ENCODE data around the gene MMP15. TPM values are rescaled to one million over a fixed set of nuclear protein-coding genes. Genes with fewer than 3 reads are reported as not detected.

The MMP15 gene
- total and polyA plus RNA-seq, 9 donors = 0.86 to 6.7 (median 2.6) TPM

GRCh38 chr16:58046054-58046881 is 20.7 kb downstream of the MMP15 start:
- intact Hi-C loops (cut with DNase I) = no loop called here
- DNase-seq = no peak
- TF ChIP-seq POLR2A (IDR thresholded peaks at IDR 0.05) (no peak), CTCF (IDR thresholded peaks at IDR 0.05) (no peak), EP300 (IDR thresholded peaks at IDR 0.05) (no peak)
- H3K4me1 ChIP-seq (ENCODE audit: insufficient read depth) = no peaks in the 10 kb centered on the region
- no peaks in the 10 kb centered on the region for H3K9me3 ChIP-seq
- no peak overlapping the region for H3K4me3 ChIP-seq
- no peaks in the 10 kb centered on the region for H3K27me3 ChIP-seq
- WGBS, 3 donors = 84 to 88% (median 86%) methylated on average over 15 to 16 of the region's 16 CpGs
- no peak overlapping the region for H3K27ac ChIP-seq
- H3K36me3 ChIP-seq = no peaks in the 10 kb centered on the region

GRCh38 chr16:58046936-58047335 is 21.4 kb downstream of the MMP15 start:
- no peaks in the 10 kb centered on the region for H3K9me3 ChIP-seq
- TF ChIP-seq CTCF (IDR thresholded peaks at IDR 0.05) (no peak), EP300 (IDR thresholded peaks at IDR 0.05) (no peak)
- WGBS, 3 donors = 74 to 76% (median 75%) methylated on average over 6 of the region's 6 CpGs
- no peak for DNase-seq
- no peak overlapping the region for H3K4me3 ChIP-seq
- H3K27ac ChIP-seq = no peak overlapping the region
- no peaks in the 10 kb centered on the region for H3K36me3 ChIP-seq
- intact Hi-C loops (cut with DNase I) = no loop called here
- no peaks in the 10 kb centered on the region for H3K27me3 ChIP-seq
- no peaks in the 10 kb centered on the region for H3K4me1 ChIP-seq (ENCODE audit: insufficient read depth)

DNA sequence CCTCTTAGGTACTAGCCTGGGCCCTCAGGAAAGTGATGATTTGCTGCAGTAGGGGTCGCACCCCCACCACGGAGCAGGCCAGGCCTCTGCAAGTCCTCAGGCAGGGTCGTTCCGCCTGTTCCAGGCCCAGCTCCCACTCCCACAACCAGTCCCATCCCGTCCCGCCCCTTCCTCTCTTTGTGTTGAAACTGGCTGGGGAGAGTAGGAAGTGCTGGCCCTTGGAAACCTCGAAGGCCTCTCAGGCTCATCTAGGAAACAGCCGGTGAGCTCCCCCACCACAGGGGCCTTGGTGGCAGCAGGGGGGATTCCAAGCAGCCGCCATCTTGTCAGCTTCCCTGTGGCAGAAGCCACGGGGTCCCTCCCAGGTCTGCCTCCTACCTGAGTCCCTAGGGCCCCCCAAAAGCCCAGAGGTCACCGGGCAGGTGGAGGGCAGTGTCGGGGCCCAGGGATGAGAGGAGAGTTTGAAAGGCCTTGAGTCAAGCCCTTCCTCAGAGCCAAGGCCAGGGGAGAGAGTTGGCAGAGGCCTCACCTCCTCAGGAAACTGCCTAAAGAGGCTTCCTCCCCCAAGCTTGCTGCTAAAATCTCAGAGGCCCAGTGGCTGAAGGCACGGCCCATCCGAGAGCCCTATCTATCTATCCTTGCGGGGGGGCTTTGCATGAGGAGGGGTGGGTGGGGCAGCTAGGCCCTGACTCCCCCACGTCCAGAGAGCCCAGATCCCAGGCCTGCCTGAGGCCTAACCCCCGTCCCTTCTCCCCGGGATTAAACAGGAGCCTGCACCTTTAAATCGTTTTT is 22.2 kb downstream of the MMP15 start:
- Histone ChIP-seq H3K9me3 (no peaks in the 10 kb centered on the region), H3K4me3 (no peak overlapping the region), H3K27me3 (no peaks in the 10 kb centered on the region), H3K36me3 (no peaks in the 10 kb centered on the region), H3K4me1 (ENCODE audit: insufficient read depth) (no peaks in the 10 kb centered on the region), H3K27ac (no peak overlapping the region)
- TF ChIP-seq EP300 (IDR thresholded peaks at IDR 0.05) = no peak
- WGBS, 3 donors = 42 to 54% (median 43%) methylated on average over 14 to 19 of the region's 19 CpGs
- intact Hi-C loops (cut with DNase I) = no loop called here
- no peak for DNase-seq

GRCh38 chr16:58048494-58049231 is 23.1 kb downstream of the MMP15 start:
- TF ChIP-seq EP300 (IDR thresholded peaks at IDR 0.05) (no peak), CTCF (IDR thresholded peaks at IDR 0.05) (no peak), POLR2A (IDR thresholded peaks at IDR 0.05) (no peak)
- H3K36me3 ChIP-seq = no peaks in the 10 kb centered on the region
- H3K4me1 ChIP-seq (ENCODE audit: insufficient read depth) = no peaks in the 10 kb centered on the region
- H3K27me3 ChIP-seq = no peaks in the 10 kb centered on the region
- H3K4me3 ChIP-seq = no peak overlapping the region
- no peaks in the 10 kb centered on the region for H3K9me3 ChIP-seq
- 79 to 84% (median 84%) methylated on average over 13 of the region's 13 CpGs for WGBS, 3 donors
- intact Hi-C loops (cut with DNase I) = no loop called here
- no peak for DNase-seq
- no peak overlapping the region for H3K27ac ChIP-seq
